GM19467 (cell line): ENCODE results near the gene IL1RN.
A peak's percentile ranks its signal among the peaks of the same experiment; 100 is the strongest.

Experiments used
- ATAC-seq: cut with Tn5 transposase; IDR thresholded peaks from one replicate; pipeline ENCODE4 v1.9.1; 2021; ENCODE audit warnings: mild to moderate bottlenecking, moderate library complexity; ENCODE audit not compliant: unreplicated experiment

Gene IL1RN

DNA sequence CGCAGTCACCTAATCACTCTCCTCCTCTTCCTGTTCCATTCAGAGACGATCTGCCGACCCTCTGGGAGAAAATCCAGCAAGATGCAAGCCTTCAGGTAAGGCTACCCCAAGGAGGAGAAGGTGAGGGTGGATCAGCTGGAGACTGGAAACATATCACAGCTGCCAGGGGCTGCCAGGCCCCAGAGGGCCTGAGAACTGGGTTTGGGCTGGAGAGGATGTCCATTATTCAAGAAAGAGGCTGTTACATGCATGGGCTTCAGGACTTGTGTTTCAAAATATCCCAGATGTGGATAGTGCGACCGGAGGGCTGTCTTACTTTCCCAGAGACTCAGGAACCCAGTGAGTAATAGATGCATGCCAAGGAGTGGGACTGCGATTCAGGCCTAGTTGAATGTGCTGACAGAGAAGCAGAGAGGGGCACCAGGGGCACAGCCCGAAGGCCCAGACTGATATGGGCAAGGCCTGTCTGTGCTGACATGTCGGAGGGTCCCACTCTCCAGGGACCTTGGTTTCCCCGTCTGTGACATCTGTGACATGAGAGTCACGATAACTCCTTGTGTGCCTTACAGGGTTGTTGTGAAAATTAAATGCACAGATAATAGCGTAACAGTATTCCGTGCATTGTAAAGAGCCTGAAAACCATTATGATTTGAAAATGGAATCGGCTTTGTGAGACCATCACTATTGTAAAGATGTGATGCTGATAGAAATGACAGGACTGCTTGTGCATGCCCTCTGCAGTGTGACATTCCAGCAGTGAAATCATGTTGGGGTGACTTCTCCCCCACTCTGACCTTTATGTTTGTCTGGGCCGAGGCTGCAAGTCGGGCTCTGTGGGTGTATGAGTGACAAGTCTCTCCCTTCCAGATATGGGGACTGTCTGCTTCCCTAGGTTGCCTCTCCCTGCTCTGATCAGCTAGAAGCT, 510 bp downstream of the IL1RN start:
- ATAC-seq: no peak

DNA sequence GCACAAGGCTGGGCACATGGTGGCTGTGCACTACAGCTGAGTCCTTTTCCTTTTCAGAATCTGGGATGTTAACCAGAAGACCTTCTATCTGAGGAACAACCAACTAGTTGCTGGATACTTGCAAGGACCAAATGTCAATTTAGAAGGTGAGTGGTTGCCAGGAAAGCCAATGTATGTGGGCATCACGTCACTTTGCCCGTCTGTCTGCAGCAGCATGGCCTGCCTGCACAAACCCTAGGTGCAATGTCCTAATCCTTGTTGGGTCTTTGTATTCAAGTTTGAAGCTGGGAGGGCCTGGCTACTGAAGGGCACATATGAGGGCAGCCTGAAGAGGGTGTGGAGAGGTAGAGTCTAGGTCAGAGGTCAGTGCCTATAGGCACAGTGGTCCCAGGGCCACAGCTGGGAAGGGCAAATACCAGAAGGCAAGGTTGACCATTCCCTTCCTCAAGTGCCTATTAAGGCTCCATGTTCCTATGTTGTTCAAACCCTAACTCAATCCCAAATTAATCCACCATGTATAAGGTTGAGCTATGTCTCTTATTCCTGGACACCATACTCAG, 2.2 kb downstream of the IL1RN start:
- ATAC-seq: no peak

DNA sequence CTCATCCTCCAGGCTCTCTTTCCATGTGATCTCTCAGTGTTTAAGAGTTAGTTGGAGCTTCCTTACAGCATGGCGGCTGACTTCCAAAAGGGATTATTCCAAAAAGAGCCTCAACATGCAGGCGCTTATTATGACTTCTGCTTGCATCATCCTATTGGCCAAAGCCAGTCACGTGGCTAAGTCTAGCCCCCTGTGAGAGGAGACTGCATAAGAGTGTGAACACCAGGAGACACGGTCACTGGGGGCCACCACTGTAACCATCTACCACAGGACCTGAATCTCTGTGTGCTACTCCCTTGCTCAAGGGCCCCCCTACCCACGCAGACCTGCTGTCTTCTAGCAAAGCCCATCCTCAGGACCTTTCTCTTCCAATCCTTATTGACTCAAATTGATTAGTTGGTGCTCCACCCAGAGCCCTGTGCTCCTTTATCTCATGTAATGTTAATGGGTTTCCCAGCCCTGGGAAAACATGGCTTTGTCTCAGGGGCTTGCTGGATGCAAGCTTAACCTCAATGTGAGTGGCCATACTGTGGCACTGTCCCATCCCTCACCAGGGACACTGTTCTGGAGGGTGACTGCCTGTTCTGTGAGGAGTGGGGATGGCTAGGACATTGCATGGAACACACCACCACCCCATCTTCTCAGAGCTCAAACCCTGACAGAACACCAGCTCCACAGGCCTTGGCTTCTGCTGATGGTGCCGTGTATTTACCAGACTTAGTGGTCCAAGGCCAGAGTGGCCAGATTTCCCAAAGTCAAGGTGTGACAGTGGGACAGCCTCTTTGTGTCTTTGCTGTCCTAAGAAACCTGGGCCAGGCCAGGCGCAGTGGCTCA, 4.2 kb downstream of the IL1RN start:
- ATAC-seq: no peak

DNA sequence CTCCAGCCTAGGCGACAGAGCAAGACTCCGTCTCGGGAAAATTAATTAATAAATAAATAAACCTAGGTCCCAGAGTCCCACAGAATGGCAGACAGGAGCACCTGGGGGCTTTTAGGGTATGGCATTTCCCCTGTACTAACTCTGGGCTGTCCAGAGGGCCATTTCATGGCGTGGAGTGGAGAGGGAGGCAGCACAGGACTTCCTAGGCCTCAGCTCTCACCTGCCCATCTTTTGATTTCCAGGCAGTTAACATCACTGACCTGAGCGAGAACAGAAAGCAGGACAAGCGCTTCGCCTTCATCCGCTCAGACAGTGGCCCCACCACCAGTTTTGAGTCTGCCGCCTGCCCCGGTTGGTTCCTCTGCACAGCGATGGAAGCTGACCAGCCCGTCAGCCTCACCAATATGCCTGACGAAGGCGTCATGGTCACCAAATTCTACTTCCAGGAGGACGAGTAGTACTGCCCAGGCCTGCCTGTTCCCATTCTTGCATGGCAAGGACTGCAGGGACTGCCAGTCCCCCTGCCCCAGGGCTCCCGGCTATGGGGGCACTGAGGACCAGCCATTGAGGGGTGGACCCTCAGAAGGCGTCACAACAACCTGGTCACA, 5.1 kb downstream of the IL1RN start:
- no peak for ATAC-seq

GRCh38 chr2:113133704-113134598, 6.6 kb downstream of the IL1RN start:
- no peak for ATAC-seq

DNA sequence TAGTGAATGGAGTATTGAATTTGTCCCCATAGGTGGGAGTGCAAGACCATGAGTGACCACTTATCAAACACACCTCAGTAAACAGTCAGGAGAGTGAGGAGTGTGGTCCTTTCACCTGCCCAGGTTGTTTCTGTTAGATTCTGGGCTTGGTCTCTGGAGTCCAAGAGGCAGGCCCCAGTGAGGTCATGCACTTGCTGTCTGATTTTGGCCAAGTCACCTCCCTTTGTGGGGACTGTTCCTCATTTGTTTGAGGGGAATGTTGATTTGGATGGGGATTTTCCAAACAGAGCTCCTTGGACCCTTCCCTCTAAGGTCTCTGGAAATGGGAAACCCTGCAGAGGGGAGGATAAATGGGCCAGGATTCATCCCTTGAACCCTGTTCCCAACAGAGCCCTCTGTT, 7.3 kb downstream of the IL1RN start:
- ATAC-seq: no peak

- ATAC-seq: no peak
Observed at GRCh38 chr2:113135317-113135716, 7.9 kb downstream of the IL1RN start.

DNA sequence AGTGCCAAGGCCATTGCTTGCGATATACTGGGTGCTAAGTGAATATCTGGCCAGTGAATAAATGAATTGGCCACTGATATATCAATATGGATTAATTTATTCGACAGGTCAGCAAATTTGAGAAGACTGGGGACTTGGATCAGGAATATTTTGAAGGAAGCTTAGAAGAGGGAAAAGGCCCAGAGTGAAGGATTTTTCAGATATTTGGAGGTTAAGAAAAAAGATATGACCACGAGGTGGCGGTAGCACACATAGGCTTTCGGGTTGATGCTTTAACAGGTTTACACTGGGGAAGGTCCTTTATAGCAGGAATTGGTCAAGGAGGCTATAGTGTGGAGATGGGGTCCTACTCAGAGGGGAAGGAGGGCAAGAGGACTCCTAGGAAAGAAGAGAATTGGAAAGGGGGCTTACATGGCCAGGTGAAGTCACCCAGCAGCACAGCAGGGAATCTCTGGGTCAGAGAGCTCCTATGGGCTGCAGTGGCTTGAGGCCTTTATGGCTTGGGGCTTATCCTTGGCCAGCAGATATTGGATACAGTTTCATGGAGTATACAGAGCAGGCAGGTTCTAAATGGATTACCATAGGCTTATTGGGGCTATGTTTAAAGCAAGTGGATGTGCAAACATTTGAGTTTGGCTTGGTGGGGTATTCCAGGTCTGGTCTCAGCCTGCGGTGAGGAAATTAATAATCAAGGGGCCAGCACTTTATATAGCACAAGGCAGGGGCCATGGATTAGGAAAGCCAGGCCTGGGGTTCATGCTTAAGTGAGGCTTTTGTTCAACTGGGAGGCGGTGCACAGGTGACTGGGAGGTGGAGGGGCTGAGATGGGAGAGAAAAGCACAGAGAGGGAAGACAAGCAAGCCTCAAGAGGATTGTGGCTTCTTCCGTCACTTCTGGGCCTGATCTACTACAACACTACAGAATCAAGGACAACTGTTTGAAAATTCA, 9.7 kb downstream of the IL1RN start:
- ATAC-seq: no peak

DNA sequence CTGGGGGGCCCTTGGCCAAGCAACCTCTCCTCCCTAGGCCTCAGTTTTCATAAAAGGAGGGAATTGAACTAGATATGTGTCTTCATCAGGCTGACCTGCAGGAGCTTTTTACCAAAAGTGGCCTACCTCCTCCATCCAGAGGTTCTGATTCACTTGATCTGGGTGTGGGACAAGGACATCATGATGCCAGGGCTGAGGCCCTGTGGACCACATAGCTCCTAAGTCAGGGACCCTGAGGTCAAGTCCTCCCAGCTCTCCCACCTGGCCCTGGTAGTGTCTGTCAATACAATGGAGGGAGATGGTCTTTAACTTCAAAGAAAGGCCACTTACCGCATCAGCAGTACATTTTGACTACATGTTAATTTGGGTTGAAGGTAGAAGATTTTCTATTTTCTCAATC, 10.4 kb downstream of the IL1RN start:
- ATAC-seq: no peak

DNA sequence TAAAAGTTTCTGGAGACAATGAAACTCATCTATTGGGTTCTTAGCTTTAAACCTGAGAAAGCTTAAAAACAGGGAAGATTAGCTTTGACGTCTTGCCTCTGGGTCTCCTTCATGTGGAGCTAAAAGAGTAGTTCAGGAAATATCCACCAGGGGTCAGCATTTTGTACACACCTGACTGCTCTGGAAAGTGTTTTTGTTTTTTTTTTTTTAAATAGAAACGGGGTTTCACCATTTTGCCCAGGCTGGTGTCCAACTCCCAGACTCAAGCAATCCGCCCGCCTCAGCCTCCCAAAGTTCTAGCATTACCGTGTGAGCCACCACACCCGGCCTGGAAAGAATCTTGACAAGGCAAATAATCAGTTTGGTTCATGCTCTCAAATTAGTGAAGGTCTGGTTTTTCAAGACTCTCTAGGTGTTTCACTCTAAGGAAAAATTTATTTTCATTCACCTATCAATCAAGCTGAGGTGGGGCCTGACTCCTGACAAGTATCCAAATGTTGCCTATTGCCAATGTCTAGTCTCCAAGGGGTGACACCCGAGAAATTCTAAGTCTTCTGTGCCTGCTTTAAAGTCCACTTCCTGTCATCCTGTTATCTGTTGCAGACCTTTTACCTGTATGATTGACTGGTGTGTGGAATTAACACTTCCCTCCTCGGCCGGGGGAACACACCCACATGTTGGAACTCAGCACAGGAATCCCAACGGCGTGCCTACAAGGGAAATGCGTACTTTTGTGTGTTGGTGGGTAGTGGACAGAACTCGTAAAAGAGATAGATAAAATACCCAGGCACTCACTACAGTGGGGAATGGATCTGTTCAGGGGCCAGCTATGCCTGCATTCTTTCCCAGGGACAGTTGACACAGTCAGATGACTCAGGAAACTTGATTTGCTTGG, 11.3 kb downstream of the IL1RN start:
- ATAC-seq: peak; percentile 57

GRCh38 chr2:113141451-113141850, 14.1 kb downstream of the IL1RN start:
- no peak for ATAC-seq

- no peak for ATAC-seq
Observed at GRCh38 chr2:113142290-113142689, 14.9 kb downstream of the IL1RN start.

- ATAC-seq: no peak
Observed at GRCh38 chr2:113144259-113144658, 16.9 kb downstream of the IL1RN start.

- no peak for ATAC-seq
Observed at GRCh38 chr2:113148606-113149552, 21.5 kb downstream of the IL1RN start.

DNA sequence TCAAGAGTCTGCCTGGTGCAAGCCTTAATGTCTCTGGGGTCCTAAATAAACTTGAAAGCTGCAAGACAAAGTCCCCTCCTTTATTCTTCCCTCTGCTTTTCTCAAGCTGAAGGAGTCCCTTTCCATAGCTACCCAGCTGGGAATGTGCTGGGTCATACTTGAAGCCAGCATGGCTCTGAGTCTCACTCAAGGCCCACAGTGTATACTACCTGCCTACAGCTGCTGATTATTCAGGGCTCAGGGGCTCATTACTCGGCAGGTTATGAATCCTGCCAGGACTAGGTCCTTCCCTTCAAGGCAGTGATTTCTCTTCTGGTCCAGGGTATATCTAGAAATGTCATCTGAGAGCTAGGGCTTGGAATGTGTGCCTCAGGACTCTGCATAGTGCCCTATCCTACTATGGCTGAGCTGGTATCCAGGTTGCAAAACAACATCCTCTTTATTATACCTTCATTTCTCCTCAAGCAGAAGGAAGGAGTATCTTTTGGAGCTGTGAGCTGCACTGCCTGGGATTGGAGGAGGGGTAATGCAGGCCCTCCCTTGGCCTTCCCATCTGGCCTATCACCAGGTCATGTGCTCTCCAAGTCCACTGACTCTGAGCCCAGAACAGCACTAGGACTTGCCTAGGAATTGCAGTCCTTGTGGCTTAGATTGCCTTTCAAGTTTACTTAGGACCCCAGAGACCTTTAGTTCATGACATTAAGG, 22.3 kb downstream of the IL1RN start:
- ATAC-seq: no peak

GRCh38 chr2:113150258-113150601, 22.8 kb downstream of the IL1RN start:
- no peak for ATAC-seq
